NCI-H1105 treated with DMSO at 0.1 percent for 48 hours (cell line): Measurements from ENCODE around the gene AFAP1L2.
"Not testable (repeated sequence)": the region's sequence is repeated elsewhere in the genome, so short reads cannot be mapped to it uniquely, and the experiment has no call there.

Source experiments
- DNase-seq: peaks from one replicate; lab custom pipeline; 2025; lab: John Stamatoyannopoulos, UW

The AFAP1L2 gene

GRCh38 chr10:114335614-114336013, 68.7 kb downstream of the AFAP1L2 start:
- DNase-seq: no peak

DNA sequence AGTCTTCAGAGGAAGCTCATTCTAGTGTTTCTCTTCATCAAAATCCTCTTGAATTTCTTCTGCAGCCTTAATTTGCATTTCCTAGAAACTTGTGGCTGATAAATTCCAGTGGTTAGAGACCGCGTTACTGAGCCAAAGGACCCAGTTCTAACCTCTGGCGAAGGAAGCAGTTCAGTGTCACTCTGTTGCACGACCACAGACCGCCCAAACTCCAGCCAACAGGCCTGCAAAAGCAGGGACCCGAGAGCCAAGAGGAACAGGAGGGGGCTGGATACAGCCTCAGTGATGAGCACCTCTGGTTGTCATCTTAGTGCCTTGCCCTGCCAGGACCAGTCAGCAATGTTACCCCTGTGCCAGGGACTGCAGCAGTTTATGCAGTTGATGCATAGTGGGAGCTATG, 70.0 kb downstream of the AFAP1L2 start:
- no peak for DNase-seq

DNA sequence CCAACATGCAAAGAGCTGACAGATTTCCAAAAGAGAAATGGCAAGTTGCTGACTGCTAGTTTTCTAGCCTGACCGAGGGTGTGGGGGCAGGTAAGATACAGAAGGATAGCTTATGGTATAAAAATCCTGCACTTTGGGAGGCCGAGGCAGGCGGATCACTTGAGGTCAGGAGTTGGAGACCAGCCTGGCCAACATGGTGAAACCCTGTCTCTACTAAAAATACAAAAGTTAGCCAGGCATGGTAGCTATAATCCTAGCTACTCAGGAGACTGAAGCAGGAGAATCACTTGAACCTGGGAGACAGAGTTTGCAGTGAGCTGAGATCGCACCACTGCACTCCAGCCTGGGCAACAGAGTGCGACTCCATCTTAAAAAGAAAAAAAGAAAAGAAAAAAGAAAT, 70.9 kb downstream of the AFAP1L2 start:
- not testable (repeated sequence) for DNase-seq

- no peak for DNase-seq
Observed at GRCh38 chr10:114332301-114333192, 71.8 kb downstream of the AFAP1L2 start.

GRCh38 chr10:114329634-114330365, 74.5 kb downstream of the AFAP1L2 start:
- DNase-seq: no peak

DNA sequence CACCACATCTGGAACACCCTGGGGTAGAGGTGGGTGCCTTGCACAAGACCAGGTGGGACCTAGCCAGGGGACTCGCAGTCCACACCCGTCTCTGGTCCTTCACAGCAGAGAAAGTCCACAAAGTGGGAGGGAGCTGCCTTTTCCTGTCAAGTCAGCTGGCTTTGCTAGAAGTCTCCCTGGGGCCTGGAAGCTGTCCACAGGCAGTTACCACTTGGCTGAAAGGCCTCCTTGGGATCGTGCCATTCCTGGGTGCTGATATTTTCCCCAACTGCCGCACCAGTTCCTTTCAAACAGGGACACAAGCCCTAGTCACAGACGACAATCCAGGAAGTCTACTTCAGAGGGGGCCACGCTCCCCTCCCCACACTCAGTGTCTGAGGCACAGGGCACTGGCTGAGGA, 75.4 kb downstream of the AFAP1L2 start:
- DNase-seq: no peak

- DNase-seq: no peak
Observed at GRCh38 chr10:114328441-114328812, 75.9 kb downstream of the AFAP1L2 start.

GRCh38 chr10:114327537-114328440, 76.5 kb downstream of the AFAP1L2 start:
- DNase-seq: no peak

- DNase-seq: no peak
Observed at GRCh38 chr10:114326795-114327194, 77.5 kb downstream of the AFAP1L2 start.

DNA sequence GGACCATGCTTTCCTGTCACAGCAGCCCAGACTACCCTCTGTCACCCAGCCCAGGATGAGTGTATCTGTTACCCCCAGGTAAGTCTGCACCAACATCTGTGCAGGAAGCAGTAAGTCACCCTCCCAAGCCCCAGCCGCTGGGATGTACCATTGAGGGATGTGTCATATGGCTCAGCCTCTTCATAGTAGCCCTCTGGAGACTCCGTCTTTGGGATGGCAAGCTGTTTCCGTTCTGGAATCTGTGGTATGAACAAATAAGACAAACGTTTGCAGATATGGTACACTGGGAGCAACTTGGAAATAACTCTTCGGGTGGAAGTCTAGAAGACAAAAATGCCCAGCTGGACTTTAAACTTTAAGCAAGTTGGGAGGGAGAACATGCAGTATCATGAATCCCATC, 81.3 kb downstream of the AFAP1L2 start:
- no peak for DNase-seq

- no peak for DNase-seq
Observed at GRCh38 chr10:114322344-114322743, 82.0 kb downstream of the AFAP1L2 start.

DNA sequence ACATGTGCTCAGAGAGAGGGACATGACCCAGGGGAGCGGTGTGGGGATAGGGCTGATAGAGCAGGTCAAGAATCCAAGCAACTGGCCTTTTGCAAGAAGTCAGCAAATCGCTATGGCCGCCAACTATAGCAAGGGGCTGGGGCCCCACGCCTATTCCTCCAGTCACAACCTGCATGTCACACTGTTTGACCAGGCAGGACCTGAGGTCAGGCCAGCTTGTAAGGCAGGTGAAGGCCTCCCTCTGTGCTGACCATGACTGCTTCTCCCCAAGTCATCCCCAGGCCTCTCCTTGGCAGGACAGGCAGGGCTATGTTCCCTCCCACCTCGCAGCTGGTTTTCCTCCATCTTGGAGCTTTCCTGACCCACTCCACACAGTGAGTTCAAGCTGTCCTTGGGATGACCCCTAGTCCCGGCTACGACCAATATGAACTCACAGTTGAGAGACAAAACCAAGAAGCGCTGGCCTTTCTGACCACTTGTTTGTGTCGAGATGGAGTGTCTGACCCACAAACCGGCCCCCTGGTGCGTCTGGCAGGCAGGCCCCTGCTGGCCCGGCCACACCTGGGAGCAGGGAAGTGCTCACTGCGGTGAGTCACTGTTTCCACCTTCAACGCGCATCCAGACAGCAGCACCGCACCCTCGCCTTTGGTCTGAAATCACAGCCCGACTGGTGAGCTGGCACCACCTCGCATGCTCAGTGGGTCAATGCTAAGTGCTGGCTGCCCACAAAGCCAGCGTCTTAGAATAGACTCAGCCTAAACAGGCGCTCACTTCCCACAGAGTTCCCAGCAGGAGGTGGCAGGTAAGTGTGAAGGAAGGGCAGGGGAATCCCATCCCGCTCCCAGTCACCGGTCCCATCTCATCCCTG, 83.8 kb downstream of the AFAP1L2 start:
- DNase-seq: no peak

DNA sequence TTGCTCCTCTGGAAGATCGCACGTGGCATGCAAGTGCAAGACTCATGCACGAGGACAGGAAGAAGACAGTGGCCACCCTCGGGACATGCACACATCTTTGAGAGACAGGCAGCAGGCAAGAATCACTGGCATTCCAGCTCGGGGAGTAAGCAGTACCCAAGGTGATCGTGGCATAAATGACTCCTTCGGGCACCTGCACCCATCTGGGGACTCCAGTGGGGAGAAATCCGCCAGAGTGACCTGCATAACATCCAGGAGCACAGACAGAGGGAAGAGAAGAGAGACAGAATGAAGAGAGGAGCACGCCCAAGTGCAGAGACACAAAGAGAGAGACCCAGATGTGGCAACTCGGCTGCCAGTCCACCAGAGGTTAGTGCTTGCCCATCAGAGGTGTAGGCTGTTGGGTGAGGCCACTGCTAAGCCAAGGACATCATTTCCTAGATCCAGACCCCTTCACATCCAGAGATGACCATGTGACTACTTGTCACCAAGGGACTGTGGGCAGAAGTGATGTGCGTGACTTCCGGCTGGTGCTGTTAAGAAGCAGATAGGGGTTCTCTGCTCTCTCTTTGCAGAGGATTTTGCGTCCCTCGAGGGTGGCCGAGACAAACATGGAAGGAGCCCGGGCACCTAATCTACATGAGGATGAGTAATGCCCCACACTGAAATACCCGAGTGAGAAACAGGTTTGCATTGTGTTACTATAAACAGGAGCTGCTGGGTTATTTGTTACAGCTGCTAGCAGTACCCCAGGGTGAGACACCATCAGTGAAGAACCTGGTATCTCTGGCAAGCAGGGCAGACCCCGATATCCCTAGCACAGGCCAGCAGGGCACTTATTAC, 84.7 kb downstream of the AFAP1L2 start:
- DNase-seq: no peak

- DNase-seq: no peak
Observed at GRCh38 chr10:114316744-114317143, 87.6 kb downstream of the AFAP1L2 start.

DNA sequence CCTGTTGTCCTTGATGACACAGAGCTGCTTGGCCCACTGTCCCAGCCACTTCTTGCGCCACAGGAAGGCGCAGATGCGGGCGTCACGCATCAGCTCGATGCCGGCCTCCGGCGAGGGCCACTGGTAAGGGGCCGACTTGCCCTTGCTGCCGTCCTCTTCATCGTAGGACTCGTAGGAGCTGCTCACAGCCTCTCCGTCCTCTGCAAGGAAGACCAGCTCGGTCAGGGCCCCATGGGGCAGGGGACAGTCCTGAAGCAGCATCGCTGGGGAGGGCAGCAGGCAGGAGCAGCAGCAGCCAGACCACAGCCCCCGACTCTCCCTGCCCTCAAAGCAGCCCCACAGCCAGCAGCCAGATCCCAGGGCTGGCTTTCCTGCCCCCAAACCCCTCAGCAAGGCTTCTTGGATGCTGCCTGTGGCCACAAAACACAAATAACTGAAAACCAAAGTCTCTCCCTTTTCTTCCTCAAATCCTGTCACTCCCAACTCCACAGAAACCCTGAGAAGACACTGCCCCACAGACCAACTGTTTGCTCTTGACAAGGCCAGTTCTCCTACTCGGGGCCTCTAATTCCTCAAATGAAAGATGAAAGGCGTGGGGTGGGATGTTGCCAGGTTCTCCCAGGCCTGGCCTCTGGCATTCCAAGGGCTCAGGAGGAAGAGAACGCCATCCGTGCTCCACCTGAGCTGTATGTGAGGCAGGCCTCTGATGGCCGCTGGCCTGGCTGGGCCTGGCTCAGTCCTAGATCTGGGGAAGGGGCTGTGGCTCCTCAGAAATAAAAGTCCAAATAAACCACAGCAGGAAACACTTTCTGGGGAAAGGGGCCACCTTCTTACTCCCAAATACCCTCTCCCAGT, 88.5 kb downstream of the AFAP1L2 start:
- DNase-seq: no peak

GRCh38 chr10:114313866-114314265, 90.4 kb downstream of the AFAP1L2 start:
- no peak for DNase-seq

DNA sequence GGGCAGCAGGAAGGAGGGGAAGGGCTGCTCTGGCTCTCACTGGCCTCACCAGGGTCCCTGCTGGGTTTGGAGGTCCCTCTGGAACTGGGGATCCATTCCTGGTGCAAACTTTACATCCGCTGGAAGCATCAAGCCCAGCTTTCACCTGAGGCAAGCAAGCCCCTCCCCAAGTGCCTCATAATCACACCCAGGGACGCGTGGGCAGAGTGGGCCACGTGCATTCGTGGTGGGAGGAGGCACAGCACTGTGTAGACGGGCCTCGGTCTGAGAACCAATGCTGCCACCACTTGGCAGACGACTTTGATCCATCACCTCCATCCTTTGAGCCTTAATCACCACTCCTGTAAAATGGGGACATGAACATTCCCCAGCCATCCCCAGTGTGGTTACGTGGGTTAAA, 91.2 kb downstream of the AFAP1L2 start:
- DNase-seq: no peak

GRCh38 chr10:114311496-114312209, 92.6 kb downstream of the AFAP1L2 start:
- no peak for DNase-seq

- no peak for DNase-seq
Observed at GRCh38 chr10:114311023-114311422, 93.3 kb downstream of the AFAP1L2 start.
